ENCODE results near the gene C6orf132. TPM values are rescaled to one million over a fixed set of nuclear protein-coding genes. Genes with fewer than 3 reads are reported as not detected.

C6orf132 gene
- total RNA-seq, 4 donors from 2014 or later, result 0.83 to 2.1 (median 1.6) TPM

- TF ChIP-seq POLR2A (IDR thresholded peaks at IDR 0.05; ENCODE audit: low read depth) (no peak), POLR2AphosphoS5 (IDR thresholded peaks at IDR 0.05) (no peak), EP300 (IDR thresholded peaks at IDR 0.05) (no peak)
- TF ChIP-seq, protein P1, sequence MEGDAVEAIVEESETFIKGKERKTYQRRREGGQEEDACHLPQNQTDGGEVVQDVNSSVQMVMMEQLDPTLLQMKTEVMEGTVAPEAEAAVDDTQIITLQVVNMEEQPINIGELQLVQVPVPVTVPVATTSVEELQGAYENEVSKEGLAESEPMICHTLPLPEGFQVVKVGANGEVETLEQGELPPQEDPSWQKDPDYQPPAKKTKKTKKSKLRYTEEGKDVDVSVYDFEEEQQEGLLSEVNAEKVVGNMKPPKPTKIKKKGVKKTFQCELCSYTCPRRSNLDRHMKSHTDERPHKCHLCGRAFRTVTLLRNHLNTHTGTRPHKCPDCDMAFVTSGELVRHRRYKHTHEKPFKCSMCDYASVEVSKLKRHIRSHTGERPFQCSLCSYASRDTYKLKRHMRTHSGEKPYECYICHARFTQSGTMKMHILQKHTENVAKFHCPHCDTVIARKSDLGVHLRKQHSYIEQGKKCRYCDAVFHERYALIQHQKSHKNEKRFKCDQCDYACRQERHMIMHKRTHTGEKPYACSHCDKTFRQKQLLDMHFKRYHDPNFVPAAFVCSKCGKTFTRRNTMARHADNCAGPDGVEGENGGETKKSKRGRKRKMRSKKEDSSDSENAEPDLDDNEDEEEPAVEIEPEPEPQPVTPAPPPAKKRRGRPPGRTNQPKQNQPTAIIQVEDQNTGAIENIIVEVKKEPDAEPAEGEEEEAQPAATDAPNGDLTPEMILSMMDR (IDR thresholded peaks at IDR 0.05), result no peak
Observed at GRCh38 chr6:42168650-42169049, 26.2 kb upstream of the C6orf132 start.

DNA sequence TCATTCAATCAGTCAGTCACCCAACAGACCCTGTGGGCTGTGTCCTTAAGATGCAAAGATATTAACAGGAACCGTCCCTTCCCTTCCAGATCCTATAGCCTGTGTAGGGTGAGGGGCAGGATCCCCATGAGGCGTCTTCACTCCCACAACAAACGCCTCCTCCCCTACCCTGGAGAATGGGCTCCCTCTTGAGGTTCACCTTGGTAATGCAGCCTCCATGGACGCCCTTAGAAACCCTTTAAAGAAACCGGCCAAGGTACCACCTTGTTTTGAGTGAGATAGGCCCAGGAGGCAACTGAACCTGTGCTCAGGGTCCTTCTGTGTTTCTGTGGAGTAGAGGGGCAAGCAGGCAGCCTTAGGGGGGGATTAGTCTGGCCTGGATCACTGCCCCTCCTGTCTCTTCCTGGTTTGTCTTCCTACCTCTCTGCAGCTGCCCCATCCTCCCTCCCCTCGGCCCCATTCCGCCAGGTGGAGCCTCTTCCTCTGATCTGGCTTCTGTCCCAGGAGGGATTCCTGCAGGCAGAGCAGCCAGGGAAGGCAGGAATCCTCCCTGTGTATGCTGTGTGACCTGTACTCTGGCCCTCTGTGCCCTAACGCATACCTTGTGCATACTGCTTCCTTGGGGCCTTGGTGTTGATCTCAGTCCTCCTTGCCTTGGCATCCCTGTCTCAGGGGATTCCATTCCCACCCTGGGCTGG lies 24.2 kb upstream of the C6orf132 start:
- Histone ChIP-seq H3K27me3 (peaks cover 0 to 5% (median 0%) of the 10 kb centered on the region in 4 donors), H3K27ac (replicated peaks in 1 of 4) (no peak overlapping the region), H3K4me3 (no peak overlapping the region), H3K4me1 (no peaks in the 10 kb centered on the region), H3K36me3 (no peaks in the 10 kb centered on the region), H3K9me3 (no peaks in the 10 kb centered on the region)
- intact Hi-C loops (cut with DNase I), result loop anchor here (1.0 kb wide), 1 partner anchor 91 kb away; no protein-coding TSS in a partner anchor
- TF ChIP-seq, protein P1 (IDR thresholded peaks at IDR 0.05), result peak; percentile 85 to 95 (median 87)
- TF ChIP-seq POLR2A (IDR thresholded peaks at IDR 0.05; ENCODE audit: low read depth), result no peak
- WGBS, result 16% methylated on average over 8 of the region's 8 CpGs
- peak; percentile 95 for DNase-seq (ENCODE audit: extremely low spot score)

More at GRCh38 chr6:42168650-42169049, 26.2 kb upstream of the C6orf132 start:
- Histone ChIP-seq H3K4me3 (no peak overlapping the region), H3K4me1 (no peaks in the 10 kb centered on the region), H3K27me3 (no peaks in the 10 kb centered on the region), H3K27ac (replicated peaks in 1 of 4) (no peak overlapping the region), H3K36me3 (no peaks in the 10 kb centered on the region), H3K9me3 (no peaks in the 10 kb centered on the region)
- intact Hi-C loops (cut with DNase I), result no loop called here
- WGBS, result 83% methylated on average over 6 of the region's 6 CpGs
- no peak for DNase-seq (ENCODE audit: extremely low spot score)

DNA sequence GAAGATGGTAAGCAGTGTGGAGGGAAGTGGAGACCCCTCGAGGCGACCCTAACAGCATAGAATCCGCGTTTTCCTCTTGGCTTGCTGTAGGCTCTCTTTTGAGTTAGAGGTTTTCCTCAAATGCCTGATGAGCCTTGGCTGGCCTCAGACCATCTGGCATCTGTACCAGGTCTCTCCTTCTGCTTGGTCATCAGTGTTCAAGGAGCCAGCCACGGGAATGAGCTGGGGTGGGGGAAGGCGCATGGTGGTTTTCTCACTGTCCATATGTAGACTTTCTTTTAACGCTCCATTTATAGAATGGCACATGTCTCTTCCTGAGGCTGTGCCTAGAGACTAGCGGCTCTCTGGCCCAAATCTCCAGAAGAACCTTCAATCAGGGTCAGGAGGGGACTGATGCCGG lies 22.6 kb upstream of the C6orf132 start:
- no peak overlapping the region for H3K4me3 ChIP-seq
- H3K36me3 ChIP-seq, result no peaks in the 10 kb centered on the region
- no peaks in the 10 kb centered on the region for H3K9me3 ChIP-seq
- 82% methylated on average over 9 of the region's 9 CpGs for WGBS
- TF ChIP-seq EP300 (IDR thresholded peaks at IDR 0.05) (no peak), POLR2A (IDR thresholded peaks at IDR 0.05; ENCODE audit: low read depth) (no peak), POLR2AphosphoS5 (IDR thresholded peaks at IDR 0.05) (no peak)
- TF ChIP-seq, protein P1 (IDR thresholded peaks at IDR 0.05), result no peak
- intact Hi-C loops (cut with DNase I), result no loop called here
- H3K4me1 ChIP-seq, result no peaks in the 10 kb centered on the region
- H3K27ac ChIP-seq (replicated peaks in 1 of 4), result no peak overlapping the region
- no peak for DNase-seq (ENCODE audit: extremely low spot score)
- peaks cover 0 to 7% (median 0%) of the 10 kb centered on the region in 4 donors for H3K27me3 ChIP-seq

- DNase-seq (ENCODE audit: extremely low spot score), result no peak
- no peaks in the 10 kb centered on the region for H3K4me1 ChIP-seq
- no peaks in the 10 kb centered on the region for H3K9me3 ChIP-seq
- no peak for TF ChIP-seq POLR2AphosphoS5 (IDR thresholded peaks at IDR 0.05)
- TF ChIP-seq, protein P1 (IDR thresholded peaks at IDR 0.05), result no peak
- H3K36me3 ChIP-seq, result no peaks in the 10 kb centered on the region
- intact Hi-C loops (cut with DNase I), result no loop called here
- peaks cover 0 to 7% (median 0%) of the 10 kb centered on the region in 4 donors for H3K27me3 ChIP-seq
- H3K27ac ChIP-seq (replicated peaks in 1 of 4), result no peak overlapping the region
- H3K4me3 ChIP-seq, result no peak overlapping the region
- WGBS, result 63% methylated on average over 1 of the region's 1 CpG
Observed at GRCh38 chr6:42163981-42164380, 21.6 kb upstream of the C6orf132 start.

GRCh38 chr6:42162812-42163211 lies 20.4 kb upstream of the C6orf132 start:
- no peaks in the 10 kb centered on the region for H3K9me3 ChIP-seq
- DNase-seq (ENCODE audit: extremely low spot score), result no peak
- peaks cover 0 to 7% (median 0%) of the 10 kb centered on the region in 4 donors for H3K27me3 ChIP-seq
- H3K27ac ChIP-seq (replicated peaks in 1 of 4), result no peak overlapping the region
- no peaks in the 10 kb centered on the region for H3K4me1 ChIP-seq
- no peak overlapping the region for H3K4me3 ChIP-seq
- 86% methylated on average over 9 of the region's 13 CpGs for WGBS
- TF ChIP-seq, protein P1 (IDR thresholded peaks at IDR 0.05), result no peak
- no peak for TF ChIP-seq POLR2A (IDR thresholded peaks at IDR 0.05; ENCODE audit: low read depth)
- no peak for TF ChIP-seq POLR2AphosphoS5 (IDR thresholded peaks at IDR 0.05)
- no peak for TF ChIP-seq EP300 (IDR thresholded peaks at IDR 0.05)
- H3K36me3 ChIP-seq, result no peaks in the 10 kb centered on the region
- intact Hi-C loops (cut with DNase I), result no loop called here

Measured in esophagus muscularis mucosa (tissue), 4 donors.